CD4-positive, alpha-beta T cell treated with Interferon gamma for 1 hour (primary cell): ENCODE results near the gene CDC42.
A peak's percentile ranks its signal among the peaks of the same experiment; 100 is the strongest.

ENCODE experiments used
- DNase-seq: peaks from one replicate; pipeline ENCODE4 v3.0.0-alpha.2; 2020

Gene CDC42

DNA sequence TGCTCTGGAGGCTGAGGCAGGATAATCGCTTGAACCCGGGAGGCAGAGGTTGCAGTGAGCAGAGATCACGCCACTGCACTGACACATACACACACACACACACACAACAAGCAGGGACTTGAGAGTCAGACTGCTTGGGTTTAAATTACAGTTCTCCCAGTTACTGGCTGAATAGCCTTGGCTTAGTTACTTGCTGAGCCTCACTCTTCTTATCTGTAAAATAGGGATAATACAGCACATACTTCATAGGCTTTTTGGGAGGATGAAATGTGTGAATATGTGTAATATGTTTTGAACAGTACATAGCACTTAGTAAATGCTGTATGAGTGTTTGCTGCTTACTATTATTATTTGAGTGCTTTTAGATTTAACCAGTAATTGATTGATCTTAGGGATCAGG is 23.8 kb downstream of the CDC42 start:
- DNase-seq, result no peak

DNA sequence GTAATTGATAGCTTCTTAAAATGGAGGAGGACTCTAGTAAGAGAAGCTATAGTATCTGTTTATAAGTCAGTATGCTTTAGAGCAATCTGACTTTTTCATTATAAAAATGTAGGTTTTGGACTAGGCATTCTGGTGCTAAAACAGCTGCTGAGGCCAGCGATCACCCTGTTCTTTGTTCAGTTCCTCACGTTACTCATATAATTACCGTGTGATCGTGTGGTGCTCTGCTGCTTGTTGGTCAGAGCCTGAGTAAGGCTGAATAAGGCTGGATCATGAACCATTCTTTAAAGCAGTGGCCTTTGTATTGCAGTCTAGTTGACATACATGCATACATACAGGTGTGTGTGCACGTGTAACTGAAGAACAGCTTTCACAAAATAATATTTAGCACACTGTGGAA is 25.2 kb downstream of the CDC42 start:
- no peak for DNase-seq

DNA sequence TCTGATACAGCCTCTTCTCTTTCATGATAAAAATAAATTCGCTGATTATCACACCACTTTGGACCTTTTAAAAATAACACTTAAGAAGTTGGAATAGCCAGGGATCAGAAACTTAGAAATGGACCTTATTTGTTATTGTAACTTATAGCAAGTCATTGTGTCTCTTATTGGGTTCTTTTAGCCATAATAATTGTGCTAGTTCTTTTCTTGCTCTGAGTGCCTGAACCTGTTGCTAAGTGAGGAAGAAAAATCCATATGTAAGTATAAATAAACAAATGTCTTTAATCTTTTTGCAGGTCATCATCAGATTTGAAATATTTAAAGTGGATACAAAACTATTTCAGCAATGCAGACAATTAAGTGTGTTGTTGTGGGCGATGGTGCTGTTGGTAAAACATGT is 25.6 kb downstream of the CDC42 start:
- no peak for DNase-seq

DNA sequence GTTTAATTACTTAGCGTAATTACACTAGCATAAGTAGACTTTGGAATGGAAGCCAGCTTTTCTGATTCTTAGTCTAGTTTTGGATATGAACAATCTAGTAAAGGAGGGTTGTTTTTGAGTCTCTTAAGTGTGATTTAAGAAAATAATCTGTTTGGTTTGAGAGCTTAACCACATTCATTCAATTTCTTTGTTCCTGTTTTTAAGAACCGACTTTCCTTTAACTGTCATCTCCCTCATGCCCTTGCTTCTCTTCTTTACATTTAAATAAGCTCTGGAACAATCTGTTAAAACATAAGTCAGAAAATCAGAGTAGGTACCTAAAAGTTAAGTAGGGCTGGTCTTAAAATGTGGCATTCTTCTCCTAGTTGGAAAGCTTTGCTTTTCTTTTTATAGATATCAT is 27.7 kb downstream of the CDC42 start:
- DNase-seq, result no peak

DNA sequence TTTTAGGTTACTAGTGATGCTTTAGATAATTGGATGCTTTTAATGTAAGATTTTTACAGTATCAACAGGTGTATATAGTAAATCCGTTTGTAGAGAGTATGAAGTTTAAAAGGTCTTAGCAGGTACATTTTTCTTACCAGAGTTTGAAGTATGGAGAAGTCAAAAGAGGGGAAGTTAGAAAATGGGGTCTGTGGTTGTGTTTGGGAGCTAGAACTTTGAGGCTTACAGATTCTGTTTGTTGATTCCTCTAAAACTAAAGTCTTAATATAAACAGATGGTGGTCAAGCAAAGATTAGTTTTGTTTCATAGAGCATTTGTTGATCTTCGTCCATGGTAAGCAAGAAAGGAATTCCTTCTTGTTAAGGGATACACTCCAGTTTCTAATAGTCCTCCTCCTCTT is 35.8 kb downstream of the CDC42 start:
- no peak for DNase-seq

DNA sequence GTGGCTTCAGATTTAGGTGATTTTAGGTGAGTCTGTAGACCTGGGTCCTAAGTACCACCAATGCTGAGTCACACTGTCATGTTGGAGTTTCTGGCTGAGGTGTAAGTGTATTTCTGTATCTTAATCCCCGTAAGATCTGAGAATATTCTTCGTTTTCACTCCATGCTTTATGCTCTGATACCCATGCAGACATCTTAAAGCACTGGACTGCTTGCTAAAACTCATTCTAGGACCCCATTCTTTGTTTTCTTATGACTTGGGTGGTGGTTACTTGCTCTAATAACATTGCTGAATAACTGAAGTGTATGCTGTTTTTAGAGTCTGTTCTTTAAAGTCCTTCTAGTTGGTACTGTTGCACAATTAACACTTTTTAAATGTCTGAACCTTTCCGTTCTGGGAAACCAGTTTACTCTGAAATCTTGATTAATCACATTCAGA is 36.6 kb downstream of the CDC42 start:
- no peak for DNase-seq

DNA sequence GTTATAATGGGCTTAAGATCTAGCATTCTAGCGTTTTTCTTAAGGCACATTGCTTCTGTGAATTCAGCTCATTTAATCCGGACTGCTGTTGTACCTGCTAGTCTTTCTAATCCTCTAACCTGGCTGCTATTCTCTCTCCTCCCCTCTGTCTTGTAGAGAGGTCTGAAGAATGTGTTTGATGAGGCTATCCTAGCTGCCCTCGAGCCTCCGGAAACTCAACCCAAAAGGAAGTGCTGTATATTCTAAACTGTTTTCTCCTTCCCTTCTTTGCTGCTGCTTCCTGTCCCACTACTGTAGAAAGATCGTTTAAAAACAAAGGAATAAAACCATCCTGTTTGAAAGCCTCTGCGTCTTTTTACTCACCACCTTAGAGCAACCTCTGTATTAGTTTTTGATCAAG is 37.3 kb downstream of the CDC42 start:
- DNase-seq, result no peak

DNA sequence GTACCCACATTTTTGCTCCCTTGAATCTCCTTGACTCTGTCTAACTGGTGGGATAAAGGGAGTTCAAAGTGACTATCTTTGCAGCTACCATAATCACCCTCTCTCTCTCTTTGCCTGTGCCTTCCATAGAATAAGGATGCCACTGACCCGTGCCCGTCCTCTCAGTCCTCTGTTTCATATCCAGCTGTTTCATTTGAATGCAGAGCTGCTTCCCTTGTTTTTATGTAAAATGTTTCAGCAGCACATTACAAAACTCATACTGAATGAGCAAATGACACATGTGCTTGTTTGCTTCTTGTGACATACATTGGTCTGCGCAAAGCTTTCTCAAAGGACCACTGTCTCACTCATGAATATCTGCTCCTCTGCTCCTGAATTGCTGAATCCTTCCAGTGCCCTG is 38.4 kb downstream of the CDC42 start:
- no peak for DNase-seq

DNA sequence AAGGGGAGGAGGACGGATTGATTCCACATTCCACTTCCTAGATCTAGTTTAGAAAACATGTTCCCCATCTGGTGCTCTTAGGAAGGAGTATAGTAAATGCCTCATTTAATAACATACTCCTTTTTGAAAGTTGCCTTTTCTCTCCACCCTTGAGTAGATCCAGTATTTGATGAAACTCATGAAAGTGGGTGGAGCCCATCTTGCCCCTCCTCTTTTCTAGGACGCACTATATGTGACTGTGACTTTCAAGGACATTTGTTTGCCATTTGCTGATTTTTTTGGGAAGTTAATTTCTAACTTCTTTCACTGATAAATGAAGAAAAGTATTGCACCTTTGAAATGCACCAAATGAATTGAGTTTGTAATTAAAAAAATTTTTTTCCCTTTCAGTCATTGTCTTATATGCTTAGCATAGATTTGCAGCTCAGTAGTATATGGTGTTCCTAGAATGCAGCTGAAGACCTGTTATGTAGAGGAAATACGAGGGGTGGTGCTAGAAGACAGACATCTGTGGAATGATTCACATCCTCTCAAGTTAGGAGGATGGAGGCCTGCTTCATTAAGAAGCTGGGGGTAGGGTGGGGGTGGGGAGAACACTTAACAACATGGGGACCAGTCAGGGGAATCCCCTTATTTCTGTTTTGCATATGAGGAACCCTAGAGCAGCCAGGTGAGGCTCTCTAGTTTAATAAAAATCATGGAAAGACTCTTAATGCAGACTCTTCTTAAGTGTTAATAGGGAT is 39.7 kb downstream of the CDC42 start:
- peak; percentile 32 for DNase-seq

DNA sequence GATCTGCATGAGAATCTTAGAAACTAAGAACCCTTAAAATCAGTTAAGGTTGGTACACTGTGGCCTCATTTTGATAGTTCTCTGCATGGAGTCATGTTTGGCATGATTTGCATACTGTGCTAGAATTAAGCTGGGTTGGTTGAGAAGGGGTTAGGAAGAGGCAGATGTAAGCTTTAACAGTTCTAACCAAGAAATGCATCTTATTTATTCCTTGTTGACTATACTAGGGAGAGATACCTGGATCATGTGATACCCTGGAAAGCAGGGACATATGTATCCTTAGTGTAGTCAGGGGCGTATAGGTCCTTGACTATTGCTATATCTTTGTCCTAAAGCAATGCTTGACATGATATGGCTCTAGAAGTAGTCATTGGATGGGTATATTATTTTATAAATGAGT is 41.0 kb downstream of the CDC42 start:
- DNase-seq, result no peak

DNA sequence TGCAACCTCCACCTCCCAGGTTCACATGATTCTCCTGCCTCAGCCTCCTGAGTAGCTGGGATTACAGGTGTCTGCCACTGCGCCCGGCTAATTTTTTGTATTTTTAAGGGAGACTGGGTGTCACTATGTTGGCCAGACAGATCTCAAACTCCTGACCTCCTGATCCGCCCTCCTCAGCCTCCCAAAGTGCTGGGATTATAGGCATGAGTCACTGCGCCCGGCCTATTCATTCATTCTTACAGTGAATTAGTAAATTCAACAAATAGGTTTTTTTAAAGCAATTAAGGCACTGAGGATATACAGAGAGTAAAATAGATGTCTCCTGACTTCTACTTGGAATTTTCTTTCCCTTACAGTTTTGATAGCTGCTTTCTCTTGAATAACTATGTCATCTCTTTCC is 43.5 kb downstream of the CDC42 start:
- DNase-seq, result no peak

DNA sequence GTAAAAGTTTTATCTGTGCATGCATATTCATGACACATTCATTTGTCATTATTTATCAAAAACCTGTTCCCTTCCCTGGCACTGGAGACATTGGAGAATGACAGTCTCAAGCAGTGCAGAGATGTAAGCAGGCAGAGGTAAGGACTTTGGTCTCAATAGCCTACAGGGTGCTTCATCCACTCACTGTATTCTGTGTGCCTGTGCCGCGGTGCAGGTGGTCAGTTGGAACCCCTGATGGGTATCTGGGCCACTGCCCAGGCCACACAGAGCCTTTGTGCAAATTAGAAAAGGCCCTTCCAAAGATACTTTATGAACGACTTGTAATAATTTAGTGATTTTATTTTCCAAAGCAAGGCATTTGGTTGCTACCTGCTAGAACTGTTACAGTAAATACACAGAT is 44.0 kb downstream of the CDC42 start:
- DNase-seq, result no peak

DNA sequence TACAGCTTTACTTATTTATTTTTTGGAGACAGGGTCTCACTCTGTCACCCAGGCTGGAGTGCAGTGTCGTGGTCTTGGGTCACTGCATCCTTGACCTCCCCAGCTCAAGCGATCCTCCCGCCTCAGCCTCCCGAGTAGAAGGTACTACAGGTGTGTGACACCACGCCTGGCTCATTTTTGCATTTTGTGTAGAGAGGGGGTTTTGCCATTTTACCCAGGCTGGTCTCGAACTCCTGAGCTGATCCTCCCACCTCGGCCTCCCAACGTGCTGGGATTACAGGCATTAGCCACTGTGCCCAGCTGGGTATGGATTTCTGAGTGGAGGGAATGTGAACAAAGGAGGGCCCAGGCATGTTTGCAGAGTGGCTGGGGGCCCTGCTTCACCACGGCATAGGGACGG is 46.2 kb downstream of the CDC42 start:
- DNase-seq, result no peak

DNA sequence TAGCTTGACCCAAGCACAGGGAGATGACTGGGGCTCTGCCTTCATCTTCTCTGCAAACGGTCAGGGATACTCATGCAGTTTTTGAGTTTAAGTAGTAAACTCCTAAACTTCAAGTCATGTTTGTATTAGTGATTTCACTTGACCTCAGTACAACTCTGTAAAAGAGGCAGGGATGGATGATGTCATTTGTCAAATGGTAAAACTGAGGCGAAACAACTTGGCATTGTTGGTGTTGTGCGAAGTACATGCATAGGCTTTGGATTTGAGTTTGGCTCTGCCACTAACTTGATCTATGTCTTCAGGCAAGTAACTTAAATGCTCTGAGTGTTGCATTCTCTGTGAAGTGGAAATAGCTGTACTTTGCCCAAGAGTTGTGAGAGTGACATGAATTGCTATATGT is 47.7 kb downstream of the CDC42 start:
- DNase-seq, result no peak

DNA sequence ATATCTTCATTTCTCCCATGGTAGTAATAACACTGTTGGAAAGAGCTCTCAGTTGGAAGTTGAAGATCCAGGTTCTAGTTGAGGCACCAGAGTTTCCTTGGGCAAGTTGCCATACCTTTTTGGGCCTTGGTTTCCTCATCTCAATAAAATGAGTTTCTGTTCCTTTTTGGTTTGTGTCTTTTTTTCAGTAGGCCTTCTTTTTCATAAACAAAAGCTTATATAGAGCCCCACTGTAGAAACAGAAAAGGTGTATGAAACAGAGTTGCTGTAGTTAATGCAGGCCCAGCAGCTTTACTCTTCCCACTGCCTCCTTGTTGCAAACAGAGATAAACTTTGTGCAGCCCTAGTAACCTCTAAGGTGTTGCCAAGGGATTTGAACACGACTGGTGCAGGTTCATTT is 48.7 kb downstream of the CDC42 start:
- no peak for DNase-seq

DNA sequence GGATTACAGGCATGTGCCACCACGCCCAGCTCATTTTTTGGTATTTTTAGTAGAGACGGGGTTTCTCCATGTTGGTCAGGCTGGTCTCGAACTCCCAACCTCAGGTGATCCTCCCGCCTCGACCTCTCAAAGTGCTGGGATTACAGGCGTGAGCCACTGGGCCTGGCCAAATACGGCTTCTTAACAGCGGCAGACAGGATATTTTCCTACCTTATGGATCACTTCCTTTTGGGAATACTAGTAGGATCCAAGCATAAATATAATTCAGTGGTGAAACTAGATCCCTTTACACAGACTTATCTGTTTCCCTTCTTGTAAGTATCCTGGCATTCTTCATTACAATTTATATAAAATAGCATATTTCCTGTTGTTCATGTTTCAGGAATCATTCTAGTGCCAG is 49.5 kb downstream of the CDC42 start:
- no peak for DNase-seq

DNA sequence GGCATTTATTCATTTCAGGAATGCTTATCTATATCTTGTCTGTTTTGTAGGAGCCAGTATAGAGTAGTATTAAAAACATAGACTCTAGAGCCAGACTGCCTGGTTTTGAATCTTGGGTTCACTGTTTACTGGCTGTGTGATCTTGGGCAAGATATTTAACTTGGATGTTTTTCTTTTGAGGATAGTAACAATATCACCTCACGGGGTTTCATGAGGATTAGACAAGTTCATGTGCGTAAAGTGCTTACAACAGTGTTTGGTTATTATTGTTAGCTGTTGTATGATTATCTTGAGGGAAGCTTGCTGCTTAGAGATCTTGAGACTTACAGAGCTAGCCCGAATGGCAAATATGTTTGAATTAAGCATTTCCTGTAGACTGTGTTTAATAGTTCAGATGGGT is 50.2 kb downstream of the CDC42 start:
- no peak for DNase-seq

DNA sequence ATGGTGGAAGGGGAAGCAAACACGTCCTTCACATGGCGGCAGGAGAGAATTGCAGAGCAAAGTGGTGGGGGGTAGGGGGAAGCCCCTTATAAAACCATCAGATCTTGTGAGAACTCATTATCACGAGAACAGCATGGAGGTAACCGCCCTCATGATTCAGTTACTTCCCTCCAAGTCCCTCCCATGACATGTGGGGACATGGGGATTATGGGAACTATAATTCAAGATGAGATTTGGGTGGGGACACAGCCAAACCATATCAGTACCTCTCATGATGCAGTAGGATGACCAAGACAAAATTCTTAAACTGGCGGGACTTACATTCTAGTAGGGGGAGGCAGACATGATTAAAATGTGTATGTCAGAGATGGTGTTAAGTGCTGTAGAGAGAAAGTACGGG is 51.6 kb downstream of the CDC42 start:
- DNase-seq, result no peak

DNA sequence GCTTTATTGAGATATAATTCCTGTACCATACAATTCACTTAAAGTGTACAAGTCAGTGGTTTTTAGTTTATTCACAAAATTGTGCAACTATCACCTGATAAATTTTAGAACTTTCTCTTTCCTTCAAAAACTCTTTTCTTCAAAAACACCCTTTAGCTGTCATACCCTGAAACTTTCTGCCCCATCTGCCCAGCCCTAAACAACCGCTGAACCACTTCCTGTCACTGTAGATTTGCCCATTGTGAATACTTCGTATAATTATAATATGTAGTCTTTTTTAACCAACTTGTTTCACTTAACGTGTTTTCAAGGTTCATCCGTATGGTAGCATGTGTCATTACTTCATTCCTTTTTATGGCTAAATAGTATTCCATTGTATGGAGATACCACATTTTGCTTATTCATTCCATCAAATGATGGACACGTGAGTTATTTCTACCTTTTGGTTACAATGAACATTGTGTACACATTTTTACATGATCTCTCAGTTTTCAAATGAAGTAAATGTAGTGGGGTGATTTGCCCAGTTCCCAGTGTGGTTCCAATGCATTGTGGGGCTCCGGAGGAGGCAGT is 52.4 kb downstream of the CDC42 start:
- DNase-seq, result peak; percentile 17

DNA sequence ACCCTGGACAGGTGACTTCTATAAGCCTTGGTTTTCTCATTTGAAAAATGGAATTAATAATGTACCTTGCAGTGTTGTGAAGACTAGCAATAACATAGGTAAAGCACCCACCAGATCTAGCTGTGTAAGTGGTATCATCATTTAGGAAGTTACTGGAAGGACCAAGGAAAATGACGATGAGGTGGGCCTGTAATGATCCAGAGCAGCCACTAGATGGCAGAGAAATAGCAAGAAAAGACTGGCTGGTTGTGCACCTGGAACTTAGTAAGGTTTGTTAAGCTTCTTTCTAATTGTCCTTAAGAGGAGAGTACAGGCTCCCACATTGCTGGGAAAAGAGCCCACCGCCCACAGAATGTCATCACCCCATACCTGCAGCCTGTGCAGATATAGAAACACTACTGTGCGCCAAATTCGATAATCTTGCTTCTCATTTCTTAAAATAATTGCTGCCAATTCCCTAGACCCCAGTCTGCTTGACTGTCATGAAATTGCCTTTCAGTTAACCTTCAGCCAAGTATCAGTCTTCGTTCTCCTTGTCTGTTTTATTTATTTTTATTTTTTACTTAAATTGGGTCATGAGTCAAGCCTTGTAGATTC is 53.2 kb downstream of the CDC42 start:
- DNase-seq, result peak; percentile 22

DNA sequence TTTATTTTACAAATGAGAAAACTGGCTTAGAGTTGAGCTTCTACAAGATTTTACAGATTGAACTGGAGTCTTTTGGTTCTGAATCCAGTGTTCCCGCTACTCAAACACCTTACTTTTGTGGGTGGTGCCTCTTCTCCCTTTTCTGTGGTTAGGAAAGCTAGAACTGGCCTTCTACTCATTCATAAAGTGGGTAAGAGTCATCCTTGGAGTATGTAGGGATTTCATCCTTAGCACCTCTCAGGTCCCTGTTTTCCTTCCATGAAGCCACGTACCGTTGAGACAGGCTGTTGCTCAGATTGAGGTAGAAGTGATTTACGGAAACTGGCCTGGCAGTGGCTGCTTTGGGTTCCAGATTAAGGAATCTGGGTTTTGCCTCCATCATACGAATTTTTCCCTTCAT is 54.6 kb downstream of the CDC42 start:
- DNase-seq, result no peak

DNA sequence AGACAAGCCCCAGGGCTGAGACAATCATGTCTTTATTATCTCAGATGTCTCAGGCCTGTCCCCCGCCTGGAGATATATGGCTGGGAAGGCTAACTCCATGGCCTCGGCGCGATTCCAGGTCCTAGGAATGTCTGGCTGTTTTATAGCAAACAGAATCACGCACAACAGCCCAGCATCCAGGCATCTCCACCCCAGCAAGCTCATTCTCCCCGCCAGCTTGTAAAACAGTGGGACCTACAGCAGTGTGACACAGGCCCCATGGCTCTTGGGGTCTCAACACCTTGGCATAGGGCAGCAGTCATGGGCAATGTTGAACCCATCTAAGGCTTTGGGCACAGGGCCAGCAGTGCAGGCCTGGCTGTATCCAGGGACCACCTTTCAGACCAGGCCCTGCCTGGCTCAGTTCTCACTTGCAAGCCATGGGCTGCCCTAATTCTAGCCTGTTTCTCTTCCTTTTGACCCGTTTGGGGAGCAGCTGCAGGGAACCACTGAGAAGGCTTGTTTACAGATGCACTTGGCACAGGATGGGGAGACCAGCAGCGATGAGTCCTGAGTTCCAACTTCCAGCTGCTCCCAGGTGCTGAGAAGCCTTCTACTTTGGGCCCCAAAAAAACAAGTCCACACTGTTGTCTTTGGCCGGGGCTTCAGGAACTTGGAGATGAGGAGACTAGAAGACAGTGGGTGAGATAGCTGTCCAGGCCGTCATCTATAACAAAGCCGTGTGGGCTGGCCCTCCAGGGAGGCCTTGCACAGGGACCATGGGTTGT is 56.0 kb downstream of the CDC42 start:
- DNase-seq, result no peak

DNA sequence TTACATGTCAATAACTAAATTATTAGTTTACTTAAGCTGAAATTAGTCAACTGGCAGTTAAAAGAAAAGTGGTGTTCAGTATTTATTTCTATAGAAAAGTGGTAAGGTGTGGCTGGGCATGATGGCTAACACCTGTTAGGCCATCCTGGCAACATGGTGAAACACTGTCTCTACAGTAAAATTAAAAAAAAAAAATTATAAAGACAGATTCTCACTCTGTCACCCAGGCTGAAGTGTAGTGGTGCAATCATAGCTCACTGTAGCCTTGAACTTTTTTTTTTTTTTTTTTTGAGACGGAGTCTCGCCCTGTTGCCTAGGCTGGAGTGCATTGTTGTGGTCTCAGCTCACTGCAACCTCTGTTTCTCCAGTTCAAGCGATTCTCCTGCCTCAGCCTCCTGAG is 57.5 kb downstream of the CDC42 start:
- DNase-seq, result no peak

DNA sequence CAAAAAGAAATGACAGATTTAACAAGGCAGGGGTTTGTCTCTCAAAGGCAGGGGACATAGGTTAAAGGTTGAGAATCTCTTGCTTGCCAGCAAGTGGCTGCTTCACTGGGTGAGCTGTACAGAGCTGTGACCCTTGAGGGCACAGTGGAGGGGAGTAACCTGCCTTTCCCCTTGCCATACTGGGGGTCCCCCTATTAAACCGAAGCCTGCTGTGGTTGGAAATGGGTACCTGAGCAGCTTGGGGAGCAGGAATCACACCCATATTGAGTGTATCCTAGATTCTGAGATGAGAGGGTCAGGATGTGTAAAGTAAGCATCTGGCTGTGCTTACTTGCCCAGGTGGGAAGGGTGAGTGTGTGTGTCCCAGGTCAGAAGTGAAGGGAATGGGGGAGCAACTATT is 58.6 kb downstream of the CDC42 start:
- no peak for DNase-seq
